K562 (cell line): Measurements from ENCODE around the gene RDH5. TPM values are rescaled to one million over a fixed set of nuclear protein-coding genes. Genes with fewer than 3 reads are reported as not detected.

Source experiments
- BRF1 ChIP-seq: IDR thresholded peaks from 3 replicates; pipeline ENCODE4 v1.6.1; 2011; ENCODE audit warnings: borderline replicate concordance, mild to moderate bottlenecking; ENCODE audit not compliant: insufficient read length; ENCODE audit errors: extremely low read depth
- E2F4 ChIP-seq: sonication (generic); formaldehyde crosslinking; IDR thresholded peaks from 2 replicates; pipeline ENCODE4 v1.8.0; 2022; ENCODE audit warnings: mild to moderate bottlenecking, low read depth, missing genetic modification reagents
- FOXK2 ChIP-seq, 2 experiments: fragments of 450-650 bp; IDR thresholded peaks in 1 of 2; conservative IDR thresholded peaks in 1 of 2; 2 replicates each; pipeline ENCODE4 v1.6.1; 2016; ENCODE audit warnings: low read depth in 2 of 2, mild to moderate bottlenecking in 1 of 2
- FUS ChIP-seq: fragments of 200-400 bp; formaldehyde crosslinking; optimal IDR thresholded peaks from 2 replicates; pipeline ENCODE3; 2017; ENCODE audit warnings: low read depth, low read length
- GATAD2B ChIP-seq: fragments of 450-650 bp; IDR thresholded peaks from 2 replicates; pipeline ENCODE4 v1.6.1; 2017; ENCODE audit warnings: mild to moderate bottlenecking, borderline replicate concordance
- HDAC1 ChIP-seq, 2 experiments: fragments of 450-650 bp; IDR thresholded peaks; 2 replicates each; pipeline ENCODE4 v1.6.1; 2016 to 2017; ENCODE audit warnings: inconsistent platforms in 1 of 2, mild to moderate bottlenecking in 1 of 2, moderate library complexity in 1 of 2
- MIER1 ChIP-seq: fragments of 450-650 bp; IDR thresholded peaks from 2 replicates; pipeline ENCODE4 v1.6.1; 2016; ENCODE audit warnings: antibody characterized with exemption, mild to moderate bottlenecking, low read depth
- NFIC ChIP-seq: fragments of 450-650 bp; IDR thresholded peaks from 2 replicates; pipeline ENCODE4 v1.6.1; 2017; ENCODE audit warnings: mild to moderate bottlenecking, inconsistent platforms
- NKRF ChIP-seq: fragments of 450-650 bp; IDR thresholded peaks from 2 replicates; pipeline ENCODE4 v1.6.1; 2016; ENCODE audit warnings: borderline replicate concordance
- PHF8 ChIP-seq: fragments of 200-600 bp; sonication (generic); IDR thresholded peaks from 2 replicates; pipeline ENCODE4 v1.6.1; 2012; ENCODE audit warnings: mixed run types, mild to moderate bottlenecking, inconsistent platforms, low read length, moderate library complexity, borderline replicate concordance
- SOX6 ChIP-seq: fragments of 450-650 bp; IDR thresholded peaks from 2 replicates; pipeline ENCODE4 v1.6.1; 2014; ENCODE audit warnings: mild to moderate bottlenecking
- TCFL5 ChIP-seq: fragments of 250-450 bp; sonication (Bioruptor Pico); conservative IDR thresholded peaks from 2 replicates; pipeline ENCODE4 v1.6.1; 2021; ENCODE audit warnings: mild to moderate bottlenecking, moderate library complexity, matching md5 sums
- THAP12 ChIP-seq: fragments of 250-450 bp; sonication (Bioruptor Pico); IDR thresholded peaks from 2 replicates; pipeline ENCODE4 v1.9.0; 2021; ENCODE audit warnings: mild to moderate bottlenecking, inconsistent platforms
- TRIM25 ChIP-seq: fragments of 450-650 bp; IDR thresholded peaks from 2 replicates; pipeline ENCODE4 v1.7.0; 2016; ENCODE audit warnings: borderline replicate concordance
- ZBTB33 ChIP-seq: sonication (generic); formaldehyde crosslinking; IDR thresholded peaks from 2 replicates; pipeline ENCODE4 v1.8.1; 2023; ENCODE audit warnings: mild to moderate bottlenecking, missing genetic modification reagents
- ZKSCAN1 ChIP-seq: fragments of 150-350 bp; IDR thresholded peaks from 2 replicates; pipeline ENCODE4 v1.6.1; 2016; ENCODE audit warnings: low read depth, low read length
- ZNF583 ChIP-seq: fragments of 250-450 bp; sonication (Bioruptor Pico); IDR thresholded peaks from 2 replicates; pipeline ENCODE4 v1.4.0; 2020
- polyA plus RNA-seq, 8 experiments: library from polyadenylated mRNA; depleted of rRNA in 4 of 8; stranded (reverse) in 5 of 8; unstranded in 3 of 8; fragments of >200 nt; fragmentation: Nextera tagmentation in 2 of 8; fragmentation: Illumina TruSeq in 1 of 8; extraction: Ambion mirVana in 2 of 8; extraction: Trizol in 1 of 8; gene quantifications; 2 replicates each; pipeline versions ENCODE4 v1.2.1 to v1.2.3, GENCODE V29; 2011 to 2014; ENCODE audit warnings: inconsistent platforms in 1 of 8, missing spikeins in 1 of 8
- total RNA-seq, 7 experiments: library from RNA; depleted of rRNA in 6 of 7; stranded (reverse); fragments of >200 nt in 6 of 7; fragmentation: Illumina TruSeq in 2 of 7; extraction: Trizol in 2 of 7; gene quantifications; 2 replicates each; pipeline versions ENCODE4 v1.2.1 to v1.2.3, GENCODE V29; 2011 to 2021; ENCODE audit warnings: low replicate concordance in 1 of 7

Gene RDH5
- total and polyA plus RNA-seq, 9 of the 15 experiments (the other 6 are each of a cell fraction or from before 2014, with no cell fraction given), result 0.28 to 2.0 (median 1.1) TPM; not detected in 1

GRCh38 chr12:55728939-55729818 is 9.0 kb downstream of the RDH5 start, which contains the start of gene CD63 (continued):
- TF ChIP-seq FUS (no peak), HDAC1 (IDR thresholded peaks at IDR 0.05) (peak; percentile 74 to 96; a peak in 3 of 4 replicates), ZBTB33 (CRISPR knock-in tag) (peak; percentile 29; the same call in 1 of the 2 replicates), MIER1 (no peak), PHF8 (peak; percentile 72; the same call in 1 of the 2 replicates), E2F4 (no peak), TRIM25 (no peak), GATAD2B (no peak; the same call in 1 of the 2 replicates), ZNF583 (peak; percentile 21; the same call in 1 of the 2 replicates), NFIC (peak; percentile 42), ZKSCAN1 (no peak), BRF1 (no peak), FOXK2 (conservative IDR thresholded peaks at IDR 0.05 in 1 of 2, IDR thresholded peaks at IDR 0.05 in 1 of 2; ENCODE audit: low read depth in 2 of 2) (no peak), TCFL5 (CRISPR knock-in tag) (no peak), THAP12 (CRISPR knock-in tag) (0 out of 2 replicates have a peak, but pooled peaks have one; percentile 9), NKRF (peak; percentile 97), SOX6 (0 out of 2 replicates have a peak, but pooled peaks have one; percentile 12)
